ENCODE measurements around the gene FBF1.

FBF1 gene

GRCh38 chr17:75927286-75927922 lies 13.4 kb downstream of the FBF1 start:
- H3K27me3 Mint-ChIP-seq, result no peaks in the 10 kb centered on the region
- no peak overlapping the region for H3K27ac Mint-ChIP-seq
- no peaks in the 10 kb centered on the region for H3K4me1 Mint-ChIP-seq
- H3K36me3 Mint-ChIP-seq, result no peaks in the 10 kb centered on the region
- no peak overlapping the region for H3K4me3 Mint-ChIP-seq
- H3K9me3 Mint-ChIP-seq, result no peaks in the 10 kb centered on the region

- Mint-ChIP-seq H3K27me3 (no peaks in the 10 kb centered on the region), H3K9me3 (no peaks in the 10 kb centered on the region), H3K36me3 (no peaks in the 10 kb centered on the region), H3K27ac (no peak overlapping the region), H3K4me3 (no peak overlapping the region), H3K4me1 (no peaks in the 10 kb centered on the region)
These were observed 14.4 kb downstream of the FBF1 start for GRCh38 chr17:75926456-75926855.

- H3K36me3 Mint-ChIP-seq, result no peaks in the 10 kb centered on the region
- H3K4me3 Mint-ChIP-seq, result no peak overlapping the region
- no peaks in the 10 kb centered on the region for H3K4me1 Mint-ChIP-seq
- H3K9me3 Mint-ChIP-seq, result no peaks in the 10 kb centered on the region
- no peaks in the 10 kb centered on the region for H3K27me3 Mint-ChIP-seq
- H3K27ac Mint-ChIP-seq, result no peak overlapping the region
These were observed 14.9 kb downstream of the FBF1 start for GRCh38 chr17:75925912-75926311.

- Mint-ChIP-seq H3K36me3 (no peaks in the 10 kb centered on the region), H3K27me3 (no peaks in the 10 kb centered on the region), H3K4me1 (no peaks in the 10 kb centered on the region), H3K9me3 (no peaks in the 10 kb centered on the region), H3K4me3 (no peak overlapping the region), H3K27ac (no peak overlapping the region)
These were observed 15.7 kb downstream of the FBF1 start for GRCh38 chr17:75925103-75925502.

GRCh38 chr17:75922963-75923874 lies 17.6 kb downstream of the FBF1 start:
- Mint-ChIP-seq H3K36me3 (no peaks in the 10 kb centered on the region), H3K9me3 (no peaks in the 10 kb centered on the region), H3K27ac (no peak overlapping the region), H3K4me1 (no peaks in the 10 kb centered on the region), H3K27me3 (no peaks in the 10 kb centered on the region), H3K4me3 (no peak overlapping the region)

DNA sequence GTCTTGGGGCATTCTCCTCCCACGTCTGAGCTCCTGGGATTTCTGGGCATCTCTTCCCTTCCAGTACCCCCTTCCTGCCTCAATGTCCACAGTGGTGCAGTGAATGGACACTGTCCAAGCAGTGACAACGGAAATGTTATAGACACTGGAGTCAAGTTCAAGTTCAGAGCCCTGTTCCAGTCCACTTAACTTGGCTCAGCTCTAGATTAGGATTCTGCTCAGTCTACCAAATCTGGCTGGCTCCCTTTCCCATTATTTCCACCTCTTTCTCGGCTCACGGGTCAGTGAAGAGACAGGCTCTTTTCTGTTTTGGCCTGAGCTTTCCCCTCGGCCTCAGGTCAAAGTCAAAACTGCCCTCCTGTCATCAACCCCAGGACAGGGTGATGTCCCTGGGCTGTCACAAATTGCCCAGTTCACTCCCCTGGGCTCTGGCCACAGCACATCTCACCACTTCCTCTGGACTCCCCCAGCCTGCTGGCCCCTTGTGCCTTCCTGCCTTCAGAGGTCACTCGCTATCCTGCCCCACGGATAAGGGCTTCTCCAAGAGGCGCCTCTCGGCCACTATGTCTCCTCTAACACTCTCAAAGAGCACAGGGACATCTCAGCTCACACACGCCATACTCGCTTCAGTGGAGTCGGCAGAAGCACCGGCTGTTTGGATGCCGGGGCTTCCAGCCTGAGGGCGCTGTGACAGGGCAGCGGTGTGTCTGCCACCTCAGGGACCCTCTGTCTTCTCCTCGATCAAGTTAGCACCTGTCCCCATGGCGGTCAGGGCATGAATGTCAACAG lies 18.5 kb downstream of the FBF1 start:
- Mint-ChIP-seq H3K4me1 (no peaks in the 10 kb centered on the region), H3K9me3 (no peaks in the 10 kb centered on the region), H3K36me3 (no peaks in the 10 kb centered on the region), H3K27me3 (no peaks in the 10 kb centered on the region), H3K27ac (no peak overlapping the region), H3K4me3 (no peak overlapping the region)

- Mint-ChIP-seq H3K9me3 (no peaks in the 10 kb centered on the region), H3K27ac (no peak overlapping the region), H3K4me1 (no peaks in the 10 kb centered on the region), H3K27me3 (no peaks in the 10 kb centered on the region), H3K36me3 (peaks cover 3% of the 10 kb centered on the region), H3K4me3 (no peak overlapping the region)
These were observed 19.2 kb downstream of the FBF1 start for GRCh38 chr17:75921596-75921995.

- Mint-ChIP-seq H3K27me3 (no peaks in the 10 kb centered on the region), H3K4me3 (no peak overlapping the region), H3K9me3 (no peaks in the 10 kb centered on the region), H3K4me1 (no peaks in the 10 kb centered on the region), H3K36me3 (peaks cover 3% of the 10 kb centered on the region), H3K27ac (no peak overlapping the region)
These were observed 20.7 kb downstream of the FBF1 start for GRCh38 chr17:75920045-75920560.

DNA sequence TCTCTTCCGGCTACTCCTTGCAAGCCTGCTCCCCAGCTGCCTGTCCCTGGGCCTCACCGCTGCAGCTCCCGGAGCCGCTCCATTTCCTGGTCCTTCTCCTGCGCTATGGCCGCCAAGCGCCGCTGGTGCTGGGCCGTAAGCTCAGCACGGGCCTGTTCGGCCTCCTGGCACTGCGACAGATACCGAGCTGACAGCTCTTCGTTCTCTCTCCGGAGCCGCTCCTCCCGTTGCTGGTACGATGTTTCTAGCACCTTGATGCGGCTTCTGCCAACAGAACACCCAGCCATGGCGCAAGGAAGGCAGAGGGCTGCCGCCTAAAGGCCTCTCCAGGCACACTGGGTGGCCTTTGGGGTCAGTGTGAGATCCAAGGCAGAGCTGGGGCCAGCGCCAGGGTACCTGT lies 21.2 kb downstream of the FBF1 start:
- Mint-ChIP-seq H3K27ac (no peak overlapping the region), H3K4me3 (no peak overlapping the region), H3K4me1 (no peaks in the 10 kb centered on the region), H3K36me3 (peaks cover 3% of the 10 kb centered on the region), H3K9me3 (no peaks in the 10 kb centered on the region), H3K27me3 (no peaks in the 10 kb centered on the region)

GRCh38 chr17:75917917-75918445 lies 22.9 kb downstream of the FBF1 start:
- Mint-ChIP-seq H3K36me3 (peaks cover 3% of the 10 kb centered on the region), H3K9me3 (no peaks in the 10 kb centered on the region), H3K27ac (no peak overlapping the region), H3K27me3 (no peaks in the 10 kb centered on the region), H3K4me1 (no peaks in the 10 kb centered on the region), H3K4me3 (no peak overlapping the region)

- no peaks in the 10 kb centered on the region for H3K9me3 Mint-ChIP-seq
- no peaks in the 10 kb centered on the region for H3K4me1 Mint-ChIP-seq
- H3K4me3 Mint-ChIP-seq, result no peak overlapping the region
- H3K27ac Mint-ChIP-seq, result no peak overlapping the region
- H3K27me3 Mint-ChIP-seq, result no peaks in the 10 kb centered on the region
- peaks cover 3% of the 10 kb centered on the region for H3K36me3 Mint-ChIP-seq
These were observed 23.5 kb downstream of the FBF1 start for GRCh38 chr17:75917141-75917916.

- H3K27me3 Mint-ChIP-seq, result no peaks in the 10 kb centered on the region
- H3K27ac Mint-ChIP-seq, result no peak overlapping the region
- H3K36me3 Mint-ChIP-seq, result peaks cover 3% of the 10 kb centered on the region
- H3K4me3 Mint-ChIP-seq, result no peak overlapping the region
- no peaks in the 10 kb centered on the region for H3K4me1 Mint-ChIP-seq
- H3K9me3 Mint-ChIP-seq, result no peaks in the 10 kb centered on the region
These were observed 25.6 kb downstream of the FBF1 start for GRCh38 chr17:75915268-75915667.

- Mint-ChIP-seq H3K27me3 (no peaks in the 10 kb centered on the region), H3K9me3 (no peaks in the 10 kb centered on the region), H3K4me3 (no peak overlapping the region), H3K27ac (no peak overlapping the region), H3K4me1 (peaks cover 4% of the 10 kb centered on the region), H3K36me3 (peaks cover 3% of the 10 kb centered on the region)
These were observed 26.1 kb downstream of the FBF1 start for GRCh38 chr17:75914643-75915267.

GRCh38 chr17:75913537-75914210 lies 27.2 kb downstream of the FBF1 start:
- Mint-ChIP-seq H3K4me1 (peaks cover 4% of the 10 kb centered on the region), H3K36me3 (peaks cover 3% of the 10 kb centered on the region), H3K9me3 (no peaks in the 10 kb centered on the region), H3K27ac (no peak overlapping the region), H3K4me3 (no peak overlapping the region), H3K27me3 (no peaks in the 10 kb centered on the region)
